Osteoblast (primary cell): Measurements from ENCODE around the gene PCF11. TPM values are rescaled to one million over a fixed set of nuclear protein-coding genes. Genes with fewer than 3 reads are reported as not detected.

Experiments used
- DNase-seq: peaks from one replicate; pipeline ENCODE4 v3.0.0; 2011; ENCODE audit warnings: low spot score, mixed read lengths; ENCODE audit not compliant: insufficient read length; ENCODE audit errors: missing footprints
- H2AFZ ChIP-seq: 2 replicates; pipeline ENCODE4 v1.6.0; 2011; ENCODE audit warnings: mild to moderate bottlenecking, low read length
- H3K27ac ChIP-seq: 2 replicates; pipeline ENCODE4 v1.5.1; 2011; ENCODE audit warnings: mild to moderate bottlenecking, low read depth, low read length, moderate library complexity
- H3K27me3 ChIP-seq: 2 replicates; pipeline ENCODE4 v1.6.0; 2012; ENCODE audit warnings: mild to moderate bottlenecking, control low read depth, inconsistent platforms, low read length, moderate library complexity; ENCODE audit not compliant: insufficient read depth
- H3K36me3 ChIP-seq: 2 replicates; pipeline ENCODE4 v1.5.1; 2011; ENCODE audit warnings: mild to moderate bottlenecking, low read length, control low read depth, moderate library complexity; ENCODE audit not compliant: insufficient read depth
- H3K4me1 ChIP-seq: 2 replicates; pipeline ENCODE4 v1.5.1; 2011; ENCODE audit warnings: mild to moderate bottlenecking, low read length, control low read depth, moderate library complexity; ENCODE audit not compliant: insufficient read depth
- H3K4me2 ChIP-seq: 2 replicates; pipeline ENCODE4 v1.6.0; 2011; ENCODE audit warnings: mild to moderate bottlenecking, low read length; ENCODE audit not compliant: insufficient read depth
- H3K4me3 ChIP-seq: fragments of 200-600 bp; sonication (generic); 3 replicates; pipeline ENCODE4 v1.5.1; 2012; ENCODE audit warnings: mild to moderate bottlenecking, low read length, inconsistent platforms; ENCODE audit not compliant: insufficient read depth
- H3K79me2 ChIP-seq: 2 replicates; pipeline ENCODE4 v1.6.0; 2012; ENCODE audit warnings: mild to moderate bottlenecking, low read length, control low read depth, inconsistent platforms; ENCODE audit not compliant: insufficient read depth
- H3K9me3 ChIP-seq: 2 replicates; pipeline ENCODE4 v1.5.1; 2011; ENCODE audit warnings: low read depth, low read length, control low read depth
- H4K20me1 ChIP-seq: 2 replicates; pipeline ENCODE4 v1.6.0; 2012; ENCODE audit warnings: mild to moderate bottlenecking, low read length, control low read depth; ENCODE audit not compliant: insufficient read depth
- CTCF ChIP-seq: IDR thresholded peaks from 2 replicates; pipeline ENCODE4 v1.5.1; 2011; ENCODE audit warnings: mild to moderate bottlenecking, low read depth, low read length, moderate library complexity; ENCODE audit errors: extremely low read depth
- total RNA-seq: library from RNA; depleted of rRNA; stranded (reverse); fragments of >200 nt; gene quantifications from 2 replicates; pipeline ENCODE4 v1.2.3, GENCODE V29; 2012

The PCF11 gene
- total RNA-seq, 1 donor = 38.4 TPM

- H2AFZ ChIP-seq = no peak overlapping the region
- peaks cover 80% of the 10 kb centered on the region for H3K36me3 ChIP-seq
- H3K27ac ChIP-seq = no peak overlapping the region
- H3K9me3 ChIP-seq = no peaks in the 10 kb centered on the region
- no peak overlapping the region for H3K4me3 ChIP-seq
- H3K27me3 ChIP-seq = no peaks in the 10 kb centered on the region
- DNase-seq = no peak
- H3K79me2 ChIP-seq = peaks cover 95% of the 10 kb centered on the region
- peaks cover 42% of the 10 kb centered on the region for H4K20me1 ChIP-seq
- H3K4me1 ChIP-seq = peaks cover 8% of the 10 kb centered on the region
- TF ChIP-seq CTCF = no peak
- no peak overlapping the region for H3K4me2 ChIP-seq
Measured at GRCh38 chr11:83168756-83169155, 11.8 kb downstream of the PCF11 start.

- Histone ChIP-seq H3K4me1 (peaks cover 8% of the 10 kb centered on the region), H3K9me3 (no peaks in the 10 kb centered on the region), H3K36me3 (peaks cover 77% of the 10 kb centered on the region), H4K20me1 (peaks cover 51% of the 10 kb centered on the region), H3K79me2 (peaks cover 97% of the 10 kb centered on the region), H3K27ac (no peak overlapping the region), H3K4me3 (peak overlapping the region; percentile 17), H2AFZ (no peak overlapping the region), H3K27me3 (no peaks in the 10 kb centered on the region), H3K4me2 (peak overlapping the region; percentile 29)
- DNase-seq = peak; percentile 35
- no peak for TF ChIP-seq CTCF
Measured at GRCh38 chr11:83170865-83171264, 13.9 kb downstream of the PCF11 start.

- TF ChIP-seq CTCF = no peak
- Histone ChIP-seq H3K4me1 (peaks cover 8% of the 10 kb centered on the region), H3K9me3 (no peaks in the 10 kb centered on the region), H3K27me3 (no peaks in the 10 kb centered on the region), H3K4me2 (no peak overlapping the region), H4K20me1 (peaks cover 57% of the 10 kb centered on the region), H2AFZ (no peak overlapping the region), H3K79me2 (peaks cover 95% of the 10 kb centered on the region), H3K27ac (no peak overlapping the region), H3K4me3 (no peak overlapping the region), H3K36me3 (peaks cover 69% of the 10 kb centered on the region)
- DNase-seq = no peak
Measured at GRCh38 chr11:83172551-83172950, 15.6 kb downstream of the PCF11 start.

- no peaks in the 10 kb centered on the region for H3K27me3 ChIP-seq
- peaks cover 8% of the 10 kb centered on the region for H3K4me1 ChIP-seq
- H3K79me2 ChIP-seq = peaks cover 89% of the 10 kb centered on the region
- peaks cover 64% of the 10 kb centered on the region for H3K36me3 ChIP-seq
- H2AFZ ChIP-seq = no peak overlapping the region
- peaks cover 54% of the 10 kb centered on the region for H4K20me1 ChIP-seq
- H3K4me2 ChIP-seq = no peak overlapping the region
- no peak for TF ChIP-seq CTCF
- no peak for DNase-seq
- H3K27ac ChIP-seq = no peak overlapping the region
- H3K4me3 ChIP-seq = no peak overlapping the region
- no peaks in the 10 kb centered on the region for H3K9me3 ChIP-seq
Measured at GRCh38 chr11:83174008-83174407, 17.1 kb downstream of the PCF11 start.
